ENCODE results near the gene LUM.

DNA sequence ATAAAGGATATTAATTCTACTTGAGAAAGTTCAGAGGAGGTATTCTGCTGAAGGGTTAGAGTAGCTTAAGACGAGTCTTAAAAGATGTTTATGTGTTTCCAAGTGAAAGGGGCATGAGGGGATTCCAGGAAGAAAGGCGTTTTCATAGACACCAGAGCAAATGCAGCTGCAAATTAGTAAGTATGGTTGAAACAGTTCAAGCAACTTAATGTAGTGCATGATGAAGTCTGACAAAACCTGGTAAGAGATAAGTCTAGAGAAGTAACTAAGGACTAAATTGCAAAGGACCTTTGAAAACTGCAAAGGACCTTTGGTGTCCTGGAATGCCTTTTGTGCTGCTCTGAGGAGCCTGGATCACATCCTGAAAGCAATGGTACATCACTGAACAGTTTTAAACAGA is 11.5 kb downstream of the LUM start:
- TF ChIP-seq, protein P1, sequence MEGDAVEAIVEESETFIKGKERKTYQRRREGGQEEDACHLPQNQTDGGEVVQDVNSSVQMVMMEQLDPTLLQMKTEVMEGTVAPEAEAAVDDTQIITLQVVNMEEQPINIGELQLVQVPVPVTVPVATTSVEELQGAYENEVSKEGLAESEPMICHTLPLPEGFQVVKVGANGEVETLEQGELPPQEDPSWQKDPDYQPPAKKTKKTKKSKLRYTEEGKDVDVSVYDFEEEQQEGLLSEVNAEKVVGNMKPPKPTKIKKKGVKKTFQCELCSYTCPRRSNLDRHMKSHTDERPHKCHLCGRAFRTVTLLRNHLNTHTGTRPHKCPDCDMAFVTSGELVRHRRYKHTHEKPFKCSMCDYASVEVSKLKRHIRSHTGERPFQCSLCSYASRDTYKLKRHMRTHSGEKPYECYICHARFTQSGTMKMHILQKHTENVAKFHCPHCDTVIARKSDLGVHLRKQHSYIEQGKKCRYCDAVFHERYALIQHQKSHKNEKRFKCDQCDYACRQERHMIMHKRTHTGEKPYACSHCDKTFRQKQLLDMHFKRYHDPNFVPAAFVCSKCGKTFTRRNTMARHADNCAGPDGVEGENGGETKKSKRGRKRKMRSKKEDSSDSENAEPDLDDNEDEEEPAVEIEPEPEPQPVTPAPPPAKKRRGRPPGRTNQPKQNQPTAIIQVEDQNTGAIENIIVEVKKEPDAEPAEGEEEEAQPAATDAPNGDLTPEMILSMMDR (IDR thresholded peaks at IDR 0.05), result no peak
- TF ChIP-seq REST (IDR thresholded peaks at IDR 0.05; ENCODE audit: insufficient read depth in 1 of 2, low read depth in 2 of 2, low read length in 1 of 2) (no peak), TCF7L2 (IDR thresholded peaks at IDR 0.05; ENCODE audit: low read depth, low read length) (no peak), SIN3A (IDR thresholded peaks at IDR 0.05; ENCODE audit: borderline replicate concordance, insufficient read depth, low read depth, low read length) (no peak), POLR2AphosphoS5 (IDR thresholded peaks at IDR 0.05; ENCODE audit: low read depth, low read length) (no peak)

Measured in Panc1 (cell line).